ENCODE data around the gene PKD2L1. TPM values are rescaled to one million over a fixed set of nuclear protein-coding genes. Genes with fewer than 3 reads are reported as not detected.

PKD2L1 gene
- total RNA-seq, 1 donor from 2014 or later: not detected

DNA sequence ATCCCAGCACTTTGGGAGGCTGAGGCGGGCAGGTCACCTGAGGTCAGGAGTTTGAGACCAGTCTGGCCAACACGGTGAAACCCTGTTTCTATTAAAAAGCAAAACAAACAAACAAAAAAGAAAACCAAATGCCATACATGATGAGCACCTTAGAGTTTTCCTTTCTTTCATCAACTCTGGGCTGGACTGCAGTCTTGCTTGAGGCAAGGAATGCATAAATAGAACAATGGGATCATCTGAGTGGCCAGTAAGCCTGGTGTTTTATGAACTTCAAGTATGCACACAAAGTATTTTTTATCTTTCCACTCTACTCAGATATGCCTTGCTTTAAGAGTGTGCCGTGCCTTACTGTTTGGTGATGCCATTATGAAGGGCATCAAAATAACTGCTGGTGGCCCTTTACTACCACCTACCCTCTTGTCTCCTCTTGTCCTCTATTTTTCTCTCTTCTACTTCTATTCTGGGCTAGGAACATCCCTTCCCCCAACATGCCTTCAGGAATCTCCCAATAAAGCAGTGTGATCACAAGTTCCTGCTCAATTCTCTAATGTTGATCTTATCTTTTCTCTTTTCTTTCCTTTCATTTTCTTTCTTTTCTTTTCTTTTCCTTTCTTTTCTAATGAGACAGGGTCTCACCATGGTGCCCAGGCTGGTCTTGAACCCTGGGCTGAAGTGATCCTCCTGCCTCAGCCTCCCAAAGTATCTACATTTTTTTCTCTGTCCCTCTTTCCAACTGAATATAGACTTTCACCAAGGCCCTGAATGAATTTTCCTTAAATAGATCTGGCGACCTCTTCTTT, 27.2 kb upstream of the PKD2L1 start:
- DNase-seq (ENCODE audit: low spot score): peak; percentile 6
- intact Hi-C loops (cut with DNase I): no loop called here

DNA sequence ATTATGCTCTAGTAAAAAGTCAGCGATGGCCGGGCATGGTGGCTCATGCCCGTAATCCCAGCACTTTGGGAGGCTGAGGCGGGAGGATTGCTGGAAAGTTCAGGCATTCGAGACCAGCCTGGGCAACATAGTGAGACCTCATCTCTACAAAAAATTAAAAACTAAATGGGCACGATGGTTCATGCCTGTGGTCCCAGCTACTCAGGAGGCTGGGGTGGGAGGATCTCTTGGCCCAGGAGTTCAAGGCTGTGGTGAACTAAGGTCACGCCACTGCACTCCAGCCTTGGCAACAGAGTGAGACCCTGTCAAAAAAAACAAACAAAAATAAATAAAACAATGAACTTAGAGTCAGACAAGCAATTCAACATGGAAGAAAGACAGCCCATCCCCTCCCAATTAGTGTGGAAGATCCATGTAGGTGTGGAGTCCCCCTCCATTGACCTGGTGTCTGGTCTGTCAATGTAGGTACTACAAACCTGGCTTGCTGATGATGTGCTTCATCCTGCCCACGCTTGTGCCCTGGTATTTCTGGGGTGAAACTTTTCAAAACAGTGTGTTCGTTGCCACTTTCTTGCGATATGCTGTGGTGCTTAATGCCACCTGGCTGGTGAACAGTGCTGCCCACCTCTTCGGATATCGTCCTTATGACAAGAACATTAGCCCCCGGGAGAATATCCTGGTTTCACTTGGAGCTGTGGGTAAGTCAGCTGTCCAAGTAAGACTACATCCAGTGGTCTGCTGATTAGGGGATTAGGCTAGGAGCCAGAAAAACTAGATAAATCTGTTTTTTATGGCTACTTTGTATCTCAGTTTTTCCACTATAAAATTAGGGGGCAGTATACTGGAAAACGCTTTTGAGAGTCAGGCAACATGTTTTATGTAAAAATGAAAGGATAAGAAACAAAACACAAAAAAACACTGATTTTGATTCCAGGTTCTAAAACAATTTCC, 26.3 kb upstream of the PKD2L1 start:
- intact Hi-C loops (cut with DNase I): no loop called here
- DNase-seq (ENCODE audit: low spot score): peak; percentile 57

DNA sequence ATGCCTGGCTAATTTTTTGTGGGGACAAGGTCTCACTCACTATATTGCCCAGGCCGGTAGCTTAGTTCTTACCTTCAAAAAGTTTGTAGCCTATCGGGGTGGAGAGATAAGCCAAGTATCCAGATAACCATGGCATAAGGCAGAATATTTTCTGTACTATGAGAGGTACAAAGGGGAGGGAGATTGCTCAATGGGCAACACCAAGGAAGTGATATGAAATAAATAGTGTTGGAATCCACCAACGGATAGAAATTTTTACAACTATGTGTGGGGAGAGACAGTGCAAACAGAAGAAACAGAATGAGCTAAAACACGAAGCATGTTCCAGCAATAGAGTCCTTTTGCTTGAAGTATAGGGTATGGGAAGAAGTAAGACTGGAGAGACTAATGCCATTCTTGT, 25.1 kb upstream of the PKD2L1 start:
- intact Hi-C loops (cut with DNase I): no loop called here
- DNase-seq (ENCODE audit: low spot score): no peak

DNA sequence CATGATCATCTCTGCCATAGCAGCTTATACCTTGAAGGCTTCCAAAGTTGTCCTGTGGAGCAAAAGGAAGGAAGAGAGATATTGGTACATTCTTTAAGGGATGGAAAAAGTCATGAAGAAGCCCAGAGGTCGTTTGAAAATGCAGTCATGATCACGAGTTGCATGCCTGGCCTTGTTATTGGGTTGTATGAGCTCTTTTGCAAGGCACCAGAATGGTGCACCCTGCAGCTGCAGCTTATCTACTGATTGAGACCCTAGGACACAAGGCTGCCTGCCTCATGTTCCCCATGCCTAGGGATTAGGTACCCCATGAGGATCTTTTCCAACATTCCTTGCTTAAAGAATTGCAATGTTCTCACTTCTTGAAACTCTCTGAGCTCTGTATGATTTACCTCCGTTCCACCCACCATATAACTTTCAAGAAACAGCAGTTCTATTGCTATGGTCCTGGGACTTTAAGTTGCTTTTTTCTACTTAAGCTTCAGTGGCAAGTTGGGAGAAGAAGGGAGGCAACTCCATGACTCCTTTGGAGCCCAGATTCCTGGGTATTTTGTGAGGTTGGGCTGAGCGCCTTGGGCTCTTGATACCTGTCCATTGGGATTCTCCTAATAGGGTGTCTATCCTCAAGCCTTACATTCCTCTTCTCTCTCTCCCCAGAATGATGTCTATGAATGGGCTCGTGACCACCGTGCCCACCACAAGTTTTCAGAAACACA, 23.9 kb upstream of the PKD2L1 start:
- intact Hi-C loops (cut with DNase I): no loop called here
- peak; percentile 31 for DNase-seq (ENCODE audit: low spot score)

DNA sequence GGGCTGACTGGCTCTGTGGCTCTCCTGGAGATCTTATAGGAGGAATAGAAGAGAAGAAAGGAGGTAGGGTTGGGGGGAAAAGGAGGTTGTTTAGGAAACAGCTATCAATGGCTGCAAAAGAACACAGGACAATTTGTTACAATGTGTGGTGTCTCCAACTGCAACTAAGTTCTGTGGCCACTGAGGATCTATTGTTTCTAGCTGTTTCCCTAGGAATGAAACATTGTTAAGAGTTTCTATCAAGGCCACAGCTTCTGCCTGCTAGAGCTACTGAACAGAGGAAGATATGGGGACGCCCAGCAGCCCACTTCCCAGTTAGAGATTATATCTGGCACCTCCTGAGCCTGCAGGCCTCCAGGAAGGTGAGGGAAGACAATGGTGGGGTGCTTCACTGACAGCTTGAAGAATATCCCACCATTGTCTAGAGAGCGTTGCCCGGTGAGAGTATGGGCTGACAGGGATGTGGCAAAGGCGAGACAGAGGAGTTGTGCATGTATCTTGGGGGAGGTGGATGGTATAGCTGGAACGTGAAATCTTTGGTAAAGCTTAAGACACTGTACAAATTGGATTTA, 21.0 kb upstream of the PKD2L1 start:
- peak; percentile 51 for DNase-seq (ENCODE audit: low spot score)
- intact Hi-C loops (cut with DNase I): no loop called here

DNA sequence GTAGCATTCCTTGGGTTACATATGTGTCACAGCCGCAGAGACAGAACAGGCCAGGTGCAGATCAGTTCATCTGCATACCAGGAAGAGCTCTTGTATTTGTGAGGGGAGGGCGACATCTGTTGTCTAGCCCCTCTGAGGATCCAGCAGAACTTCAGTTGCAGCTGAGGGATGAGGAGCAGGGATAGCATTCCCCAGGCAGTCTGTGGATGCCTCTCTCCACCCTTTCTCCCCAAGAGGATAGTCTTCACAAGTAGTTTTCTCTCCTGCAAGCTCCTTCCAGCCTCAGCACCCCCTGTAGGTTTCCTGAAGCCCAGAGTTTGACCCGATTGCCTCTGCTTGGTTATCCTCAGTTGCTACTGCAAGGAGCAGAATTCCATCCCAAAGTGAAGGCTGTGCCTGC, 19.6 kb upstream of the PKD2L1 start:
- intact Hi-C loops (cut with DNase I): loop anchor here (10.0 kb wide), 1 partner anchor 165 kb away; the partner anchor contains the start of gene SEC31B
- peak; percentile 20 for DNase-seq (ENCODE audit: low spot score)

DNA sequence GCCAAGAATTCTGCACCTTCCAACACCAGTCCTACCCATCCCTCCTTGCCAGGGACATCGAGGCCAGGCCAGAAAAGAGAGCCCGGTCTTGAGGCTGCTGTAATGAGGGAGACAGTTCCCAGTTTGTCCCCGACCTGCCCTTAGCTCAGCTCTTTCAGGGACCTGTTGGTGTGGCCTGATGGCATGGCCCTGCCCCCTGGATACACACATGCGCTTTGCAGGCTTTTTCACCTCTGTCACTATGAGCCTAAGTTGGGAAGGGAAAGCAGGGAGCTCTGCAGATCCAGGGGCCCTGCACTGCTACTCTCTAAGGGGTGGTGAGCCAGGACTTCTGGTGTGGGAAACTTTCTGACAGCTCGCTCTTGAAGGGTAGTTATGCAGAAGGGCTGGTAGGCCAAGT, 19.1 kb upstream of the PKD2L1 start:
- intact Hi-C loops (cut with DNase I): loop anchor here (10.0 kb wide), 1 partner anchor 166 kb away; the partner anchor contains the start of gene SEC31B
- DNase-seq (ENCODE audit: low spot score): peak; percentile 17

DNA sequence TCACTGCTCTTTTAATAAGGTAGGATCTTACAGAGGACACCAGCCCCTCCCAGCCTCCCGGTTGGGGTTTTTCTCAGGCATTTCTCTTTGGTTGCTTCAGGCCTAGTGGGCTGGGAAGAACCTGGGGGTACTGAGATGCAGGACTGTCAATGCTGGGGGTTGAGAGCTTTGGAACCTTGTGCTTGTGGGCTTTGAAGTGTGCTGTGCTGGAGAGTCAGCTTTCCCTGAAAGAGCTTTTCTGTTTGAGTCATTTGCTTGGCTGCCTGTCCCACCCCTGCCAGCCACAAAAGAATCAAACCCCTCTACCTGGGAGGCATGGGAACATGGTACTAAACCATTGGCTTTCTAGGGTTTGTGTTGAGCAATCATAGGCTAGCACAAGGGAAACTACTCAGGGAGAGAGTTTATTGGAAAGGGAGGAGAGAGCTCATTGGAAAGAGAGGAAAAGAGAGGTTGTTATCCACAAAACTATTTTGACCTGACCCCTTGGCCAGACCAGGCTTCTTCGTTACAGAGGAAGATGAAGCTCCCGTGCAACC, 18.4 kb upstream of the PKD2L1 start:
- DNase-seq (ENCODE audit: low spot score): peak; percentile 31

DNA sequence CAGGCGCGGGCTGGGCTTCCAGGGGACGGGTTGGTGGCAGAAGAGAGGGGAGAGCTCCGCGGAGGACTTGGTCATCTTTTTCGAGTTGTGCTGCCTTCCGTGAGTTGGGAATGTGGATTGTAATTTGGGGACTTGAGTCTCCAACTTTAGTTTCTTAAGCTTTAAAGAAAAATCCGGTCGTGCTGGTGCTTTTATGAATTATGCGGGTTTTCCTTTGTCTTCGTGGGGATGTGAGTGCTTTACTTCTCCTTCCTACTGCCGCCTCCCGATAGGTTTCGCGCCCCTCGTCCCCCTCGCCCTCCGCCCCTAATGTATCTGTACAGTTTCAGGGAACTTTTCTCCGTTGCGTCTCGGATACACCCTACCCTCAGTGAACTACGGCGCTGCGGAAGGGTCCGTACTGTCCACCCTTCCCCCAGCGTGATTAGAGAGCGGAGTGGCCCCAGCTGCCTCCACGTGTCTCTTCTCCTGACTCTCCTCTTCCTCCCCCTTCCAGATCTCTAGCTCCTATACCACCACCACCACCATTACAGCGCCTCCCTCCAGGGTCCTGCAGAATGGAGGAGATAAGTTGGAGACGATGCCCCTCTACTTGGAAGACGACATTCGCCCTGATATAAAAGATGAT, 17.7 kb upstream of the PKD2L1 start:
- intact Hi-C loops (cut with DNase I): loop anchor here (2.0 to 10.0 kb wide), 2 partner anchors 25 to 167 kb away; partner anchors contain the start of gene SEC31B
- DNase-seq (ENCODE audit: low spot score): peak; percentile 57

More for the DNA sequence above, 18.4 kb upstream of the PKD2L1 start:
- intact Hi-C loops (cut with DNase I): loop anchor here (10.0 kb wide), 1 partner anchor 166 kb away; the partner anchor contains the start of gene SEC31B

DNA sequence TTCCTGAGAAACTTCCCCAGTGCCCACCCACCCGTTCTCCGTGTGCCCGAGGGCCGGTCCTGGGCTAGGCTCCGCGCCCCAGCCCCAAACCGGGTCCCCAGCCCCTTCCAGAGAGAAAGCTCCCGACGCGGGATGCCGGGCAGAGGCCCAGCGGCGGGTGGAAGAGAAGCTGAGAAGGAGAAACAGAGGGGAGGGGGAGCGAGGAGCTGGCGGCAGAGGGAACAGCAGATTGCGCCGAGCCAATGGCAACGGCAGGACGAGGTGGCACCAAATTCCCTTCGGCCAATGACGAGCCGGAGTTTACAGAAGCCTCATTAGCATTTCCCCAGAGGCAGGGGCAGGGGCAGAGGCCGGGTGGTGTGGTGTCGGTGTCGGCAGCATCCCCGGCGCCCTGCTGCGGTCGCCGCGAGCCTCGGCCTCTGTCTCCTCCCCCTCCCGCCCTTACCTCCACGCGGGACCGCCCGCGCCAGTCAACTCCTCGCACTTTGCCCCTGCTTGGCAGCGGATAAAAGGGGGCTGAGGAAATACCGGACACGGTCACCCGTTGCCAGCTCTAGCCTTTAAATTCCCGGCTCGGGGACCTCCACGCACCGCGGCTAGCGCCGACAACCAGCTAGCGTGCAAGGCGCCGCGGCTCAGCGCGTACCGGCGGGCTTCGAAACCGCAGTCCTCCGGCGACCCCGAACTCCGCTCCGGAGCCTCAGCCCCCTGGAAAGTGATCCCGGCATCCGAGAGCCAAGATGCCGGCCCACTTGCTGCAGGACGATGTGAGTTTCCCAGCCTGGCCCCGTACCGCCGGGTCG, 16.9 kb upstream of the PKD2L1 start, which contains the start of gene SCD:
TSS of gene SCD (plus strand) at position 469 of the 803 bp plus-strand sequence. CDS start at position 741, 272 bp downstream.
- peak; percentile 93 for DNase-seq (ENCODE audit: low spot score)
- intact Hi-C loops (cut with DNase I): loop anchor here (2.0 to 10.0 kb wide), 2 partner anchors 26 to 168 kb away; partner anchors contain the start of gene SEC31B

DNA sequence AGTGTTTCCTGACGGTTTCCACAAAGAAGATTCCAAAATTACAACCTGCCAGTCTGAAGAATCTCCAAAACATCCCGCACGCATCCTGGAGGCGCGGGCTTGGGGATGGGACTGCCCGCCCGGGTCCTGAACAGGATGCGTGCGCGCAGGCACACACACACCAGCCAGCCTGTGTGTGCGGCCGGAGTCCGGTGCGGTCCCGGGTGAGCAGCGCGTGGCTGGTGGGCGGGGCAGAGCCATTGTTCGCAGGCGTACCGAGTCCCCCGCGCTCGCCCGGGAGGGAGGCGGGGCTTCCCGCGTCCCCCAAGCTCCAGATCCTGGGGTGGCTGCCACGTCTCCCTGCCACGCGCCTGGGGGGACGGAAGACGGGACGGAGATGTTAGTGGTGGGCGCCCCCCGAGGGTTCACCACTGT, 16.3 kb upstream of the PKD2L1 start:
- intact Hi-C loops (cut with DNase I): loop anchor here (2.0 to 10.0 kb wide), 2 partner anchors 26 to 168 kb away; partner anchors contain the start of gene SEC31B
- peak; percentile 81 for DNase-seq (ENCODE audit: low spot score)

DNA sequence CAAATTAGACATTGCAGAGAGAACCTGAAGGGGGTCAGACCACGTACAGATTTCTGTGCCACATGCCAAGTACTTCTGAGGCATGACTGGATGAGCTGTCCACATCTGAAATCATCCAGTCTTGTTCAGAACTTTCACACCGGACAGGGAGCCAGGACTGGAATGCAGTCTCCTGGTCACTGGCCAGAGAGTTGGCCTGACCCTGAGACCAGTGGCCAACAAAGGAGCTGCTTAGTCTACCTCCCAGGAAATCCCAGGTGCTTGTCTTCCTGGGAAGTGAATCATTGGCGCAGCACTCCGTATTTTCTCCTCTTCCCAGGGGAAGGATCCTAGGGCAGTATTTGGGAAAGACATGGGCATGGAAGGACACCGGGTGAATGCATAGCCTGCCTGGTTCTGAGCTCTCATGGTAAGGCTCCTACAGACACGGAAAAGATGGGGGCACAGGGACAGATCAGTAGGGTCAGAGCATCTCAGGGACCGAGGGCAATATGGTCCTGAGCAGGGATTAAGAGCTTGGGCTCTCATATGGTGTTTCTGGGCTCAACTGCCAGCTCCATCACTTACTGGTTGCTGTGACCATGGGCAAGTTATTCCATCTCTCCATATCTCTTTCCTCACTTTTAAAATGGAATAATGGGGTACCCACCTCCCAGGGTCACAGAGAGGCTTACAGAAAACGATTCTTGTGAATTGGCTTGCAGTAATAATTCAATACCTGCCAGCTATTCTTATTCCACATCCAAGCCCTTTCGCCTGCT, 15.7 kb upstream of the PKD2L1 start:
- intact Hi-C loops (cut with DNase I): loop anchor here (2.0 to 10.0 kb wide), 2 partner anchors 27 to 169 kb away; partner anchors contain the start of gene SEC31B
- peak; percentile 7 for DNase-seq (ENCODE audit: low spot score)

DNA sequence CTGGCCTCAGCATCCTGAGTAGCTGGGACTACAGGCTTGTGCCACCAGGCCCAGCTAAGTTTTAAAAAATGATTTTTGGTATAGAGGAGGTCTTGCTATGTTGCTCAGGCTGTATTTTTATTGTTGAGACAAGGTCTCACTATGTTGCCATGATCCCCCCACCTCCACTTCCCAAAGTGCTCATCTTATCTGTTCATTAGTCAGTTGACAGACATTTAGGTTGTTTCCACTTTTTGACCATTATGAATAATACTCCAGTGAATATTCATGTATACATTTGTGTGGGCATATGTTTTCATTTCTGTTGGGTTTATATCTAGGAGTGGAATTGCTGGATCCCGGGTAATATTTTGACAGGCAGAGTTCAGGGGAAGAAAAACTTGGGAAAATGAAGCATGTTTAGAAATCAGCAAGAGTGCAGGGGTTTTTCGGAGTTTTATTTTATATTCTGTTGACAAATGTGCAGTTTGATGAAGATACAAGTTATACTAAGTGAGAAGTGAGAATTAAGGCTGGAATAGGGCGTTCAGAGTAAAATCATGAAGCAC, 14.3 kb upstream of the PKD2L1 start:
- intact Hi-C loops (cut with DNase I): loop anchor here (10.0 kb wide), 1 partner anchor 170 kb away; the partner anchor contains the start of gene SEC31B
- DNase-seq (ENCODE audit: low spot score): no peak

DNA sequence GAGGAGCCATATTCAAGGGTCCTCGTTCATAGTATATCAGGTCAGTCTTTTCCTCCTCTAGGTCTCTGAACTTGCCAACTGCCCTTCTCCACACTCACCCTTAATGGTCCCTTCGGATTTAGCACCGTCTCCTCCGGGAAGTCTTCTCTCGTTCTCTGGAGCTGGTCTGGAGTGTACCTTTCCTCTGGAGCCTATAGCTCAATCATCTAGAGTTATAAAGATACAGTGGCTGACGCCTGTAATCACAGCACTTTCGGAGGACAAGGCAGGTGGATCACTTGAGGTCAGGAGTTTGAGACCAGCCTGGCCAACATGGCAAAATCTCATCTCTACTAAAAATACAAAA, 12.6 kb upstream of the PKD2L1 start:
- intact Hi-C loops (cut with DNase I): loop anchor here (10.0 kb wide), 1 partner anchor 172 kb away; the partner anchor contains the start of gene SEC31B
- DNase-seq (ENCODE audit: low spot score): no peak

DNA sequence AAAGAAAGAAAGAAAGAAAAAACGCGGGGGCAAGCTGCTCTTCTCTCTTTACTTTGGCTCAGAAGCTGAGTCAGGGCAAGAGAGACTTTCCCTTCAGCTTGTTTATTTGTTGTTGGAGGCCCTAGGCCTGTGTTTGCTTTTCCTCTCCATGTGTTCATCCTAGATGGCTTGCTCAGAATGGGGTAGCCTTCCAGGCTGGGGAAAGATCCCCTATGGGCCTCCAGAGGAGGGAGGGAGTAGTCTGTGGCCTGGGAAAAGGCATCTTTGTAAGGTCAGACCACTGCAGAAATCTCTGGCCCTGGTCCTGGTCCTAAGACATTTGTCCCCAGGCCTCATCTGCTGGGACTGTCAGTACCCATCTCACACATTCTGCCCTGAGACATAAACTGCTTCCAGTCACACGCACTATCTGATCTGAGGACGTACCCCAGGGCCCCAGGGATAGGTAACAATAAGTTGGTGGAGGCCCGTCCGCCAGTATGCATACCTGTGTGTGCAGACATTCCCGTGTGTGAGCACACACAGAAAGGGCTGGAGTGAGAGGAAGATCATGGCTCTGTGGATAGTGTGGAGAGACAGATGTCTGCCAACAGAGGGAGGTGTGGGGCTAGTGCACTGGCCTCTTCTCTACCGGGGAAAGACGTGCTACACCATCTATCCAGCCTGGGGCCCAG, 12.1 kb upstream of the PKD2L1 start:
- intact Hi-C loops (cut with DNase I): loop anchor here (1.0 to 10.0 kb wide), 2 partner anchors 90 to 173 kb away; partner anchors contain the start of gene SEC31B
- DNase-seq (ENCODE audit: low spot score): peak; percentile 75

All from cardiac septum (tissue), 1 donor.